GM12878 (cell line): Measurements from ENCODE around the gene ANGEL2. TPM values are rescaled to one million over a fixed set of nuclear protein-coding genes. Genes with fewer than 3 reads are reported as not detected.

ENCODE experiments used
- ATAC-seq: fragments of 200-7000 bp; cut with Tn5 transposase; 3 replicates; pipeline ENCODE4 v1.9.1; 2020; ENCODE audit warnings: mild to moderate bottlenecking, moderate library complexity
- BruUV-seq: library from RNA; stranded (reverse); fragments of 400-500 nt; replicated peaks from 2 replicates; lab custom pipeline; 2021; lab: Mats Ljungman, UMichigan
- CTCF ChIA-PET: fragments of 300-600 bp; sonication (Branson Sonifier 250); formaldehyde crosslinking; extraction: SDS; loops from one replicate; lab custom pipeline; 2021; ENCODE audit warnings: inconsistent platforms; lab: Yijun Ruan, JAX
- POLR2A ChIA-PET: fragments of 350-600 bp; formaldehyde crosslinking; extraction: SDS; loops from one replicate; lab custom pipeline; 2021; ENCODE audit warnings: inconsistent platforms; lab: Charles Lee
- RAD21 ChIA-PET: fragments of 300-600 bp; sonication (Branson Sonifier 250); formaldehyde crosslinking; loops from one replicate; lab custom pipeline; 2023; ENCODE audit warnings: antibody characterized with exemption; ENCODE audit not compliant: unreplicated experiment; lab: Charles Lee
- SMC1A ChIA-PET: fragments of 300-600 bp; sonication (Branson Sonifier 250); formaldehyde crosslinking; loops from one replicate; lab custom pipeline; 2023; ENCODE audit not compliant: unreplicated experiment, uncharacterized antibody; lab: Charles Lee
- DNase-seq: peaks from one replicate; pipeline ENCODE4 v3.0.0-alpha.2; 2011; ENCODE audit warnings: low read depth, low spot score
- FAIRE-seq: peaks from 3 replicates; lab custom pipeline; 2011; peaks lifted over from hg19 to GRCh38; lab: Jason Lieb, UNC
- H2AFZ ChIP-seq: 2 replicates; pipeline ENCODE4 v1.6.0; 2011; ENCODE audit warnings: low read depth, low read length, control low read depth; ENCODE audit not compliant: control insufficient read depth
- H3K27ac ChIP-seq: 2 replicates; pipeline ENCODE4 v1.5.1; 2011; ENCODE audit warnings: control low read depth; ENCODE audit not compliant: control insufficient read depth, insufficient read depth
- H3K27me3 ChIP-seq, 2 experiments: replicated peaks in 1 of 2; 2 replicates each; pipeline versions ENCODE4 v1.6.0 to v1.6.1; 2011; ENCODE audit warnings: low read length in 1 of 2; ENCODE audit not compliant: control insufficient read depth in 2 of 2, insufficient read depth in 2 of 2
- H3K36me3 ChIP-seq, 2 experiments: 2 replicates each; pipeline ENCODE4 v1.5.1; 2011; ENCODE audit warnings: low read length in 1 of 2; ENCODE audit not compliant: control insufficient read depth in 2 of 2, insufficient read depth in 2 of 2
- H3K4me1 ChIP-seq: 2 replicates; pipeline ENCODE4 v1.6.1; 2011; ENCODE audit warnings: mild to moderate bottlenecking, low read length, moderate library complexity, mixed read lengths; ENCODE audit not compliant: control insufficient read depth, insufficient read depth
- H3K4me2 ChIP-seq: 2 replicates; pipeline ENCODE4 v1.6.0; 2011; ENCODE audit warnings: control low read depth; ENCODE audit not compliant: control insufficient read depth, insufficient read depth
- H3K4me3 ChIP-seq: fragments of 200-600 bp; sonication (generic); 2 replicates; pipeline ENCODE4 v1.5.1; 2016
- H3K79me2 ChIP-seq: 2 replicates; pipeline ENCODE4 v1.6.0; 2011; ENCODE audit warnings: low read length; ENCODE audit not compliant: control insufficient read depth, insufficient read depth
- H3K9ac ChIP-seq: 2 replicates; pipeline ENCODE4 v1.8.0; 2011; ENCODE audit warnings: low read length, control low read depth, mixed read lengths; ENCODE audit not compliant: control insufficient read depth, insufficient read depth
- H3K9me3 ChIP-seq: replicated peaks from 3 replicates; pipeline ENCODE4 v1.5.1; 2011; ENCODE audit warnings: mild to moderate bottlenecking, low read length; ENCODE audit not compliant: control insufficient read depth, insufficient read depth
- H4K20me1 ChIP-seq: 2 replicates; pipeline ENCODE4 v1.6.0; 2011; ENCODE audit not compliant: control insufficient read depth, insufficient read depth
- EED ChIP-seq: sonication (generic); IDR thresholded peaks from 2 replicates; pipeline ENCODE4 v1.6.1; 2016; ENCODE audit warnings: antibody characterized with exemption, low read depth
- ESRRA ChIP-seq: IDR thresholded peaks from 2 replicates; pipeline ENCODE4 v1.6.1; 2012; ENCODE audit warnings: mild to moderate bottlenecking, low read length, improper control_type of control experiment
- IKZF1 ChIP-seq: fragments of 450-650 bp; conservative IDR thresholded peaks from 2 replicates; pipeline ENCODE4 v1.6.1; 2017; ENCODE audit warnings: antibody characterized with exemption, mild to moderate bottlenecking
- IKZF2 ChIP-seq, 2 experiments: fragments of 450-650 bp; IDR thresholded peaks; 2 replicates each; pipeline ENCODE4 v1.6.1; 2017; ENCODE audit warnings: mild to moderate bottlenecking in 2 of 2, moderate library complexity in 2 of 2
- IRF4 ChIP-seq: IDR thresholded peaks from 2 replicates; pipeline ENCODE4 v1.6.1; 2011; ENCODE audit warnings: low read depth, low read length
- JUNB ChIP-seq: IDR thresholded peaks from 2 replicates; pipeline ENCODE4 v1.6.1; 2016; ENCODE audit warnings: antibody characterized with exemption, mild to moderate bottlenecking
- MAX ChIP-seq: IDR thresholded peaks from 2 replicates; pipeline ENCODE4 v1.6.1; 2012; ENCODE audit warnings: low read depth, low read length, improper control_type of control experiment
- NKRF ChIP-seq: fragments of 450-650 bp; conservative IDR thresholded peaks from 2 replicates; pipeline ENCODE4 v1.6.1; 2017; ENCODE audit warnings: mild to moderate bottlenecking, moderate library complexity
- NR2C1 ChIP-seq: fragments of 450-650 bp; IDR thresholded peaks from 2 replicates; pipeline ENCODE4 v1.6.1; 2017; ENCODE audit warnings: antibody characterized with exemption, mild to moderate bottlenecking, moderate library complexity
- RELB ChIP-seq: fragments of 450-650 bp; IDR thresholded peaks from 2 replicates; pipeline ENCODE4 v1.6.1; 2017; ENCODE audit warnings: low read depth, mild to moderate bottlenecking, moderate library complexity
- SPI1 ChIP-seq: IDR thresholded peaks from 2 replicates; pipeline ENCODE4 v1.6.1; 2011; ENCODE audit warnings: low read depth, mild to moderate bottlenecking, low read length, moderate library complexity, borderline replicate concordance; ENCODE audit not compliant: insufficient read depth
- SRF ChIP-seq, 2 experiments: IDR thresholded peaks; 2 replicates each; pipeline ENCODE4 v1.6.1; 2011; ENCODE audit warnings: low read depth in 2 of 2, low read length in 2 of 2, mild to moderate bottlenecking in 1 of 2, moderate library complexity in 1 of 2
- TCF12 ChIP-seq: IDR thresholded peaks from 2 replicates; pipeline ENCODE4 v1.6.1; 2011; ENCODE audit warnings: low read depth, mild to moderate bottlenecking, low read length
- USF1 ChIP-seq: IDR thresholded peaks from 2 replicates; pipeline ENCODE4 v1.6.1; 2011; ENCODE audit warnings: borderline replicate concordance, low read depth, mild to moderate bottlenecking, moderate library complexity, mixed read lengths, low read length; ENCODE audit not compliant: insufficient read depth; ENCODE audit errors: extremely low read length
- WGBS: methylation state at CpG from one replicate; pipeline ENCODE4 v1.1.6; 2016; ENCODE audit warnings: low lambda C conversion rate; ENCODE audit not compliant: insufficient replicate concordance, insufficient coverage; ENCODE audit errors: missing lambda C conversion rate; 5-methylcytosine and 5-hydroxymethylcytosine counted together
- in situ Hi-C: fragments of 300-500 bp; cut with MboI; formaldehyde crosslinking; loops from 9 replicates; pipeline ENCODE4 v1.14.3; 2018; ENCODE audit warnings: mixed read lengths
- intact Hi-C: fragments of 100-400 bp; cut with micrococcal nuclease; formaldehyde crosslinking; loops from one replicate; pipeline ENCODE4 v1.14.2; 2022; ENCODE audit not compliant: unreplicated experiment
- polyA plus RNA-seq, 11 experiments: library from polyadenylated mRNA; depleted of rRNA in 4 of 11; unstranded in 6 of 11; stranded (reverse) in 5 of 11; fragments of >200 nt; fragmentation: Nextera tagmentation in 4 of 11; fragmentation: Illumina TruSeq in 1 of 11; extraction: Ambion mirVana in 4 of 11; extraction: Trizol in 1 of 11; gene quantifications; 1 replicate in 1 of 11; 2 replicates in 10 of 11; pipeline versions ENCODE4 v1.2.1 to v1.2.3, GENCODE V29; 2011 to 2016; ENCODE audit warnings: inconsistent platforms in 2 of 11, missing spikeins in 2 of 11, low read depth in 1 of 11
- total RNA-seq, 4 experiments: library from RNA; depleted of rRNA in 3 of 4; stranded (reverse); fragments of >200 nt in 3 of 4; fragmentation: Illumina TruSeq in 1 of 4; extraction: Trizol in 1 of 4; gene quantifications; 2 replicates each; pipeline versions ENCODE4 v1.2.1 to v1.2.3, GENCODE V29; 2013 to 2021

Gene ANGEL2
- total and polyA plus RNA-seq, 10 of the 15 experiments (the other 5 are each of a cell fraction or from before 2014, with no cell fraction given) = 6.3 to 53.9 (median 30.7) TPM

- no peak for TF ChIP-seq USF1
- TF ChIP-seq SRF (IDR thresholded peaks at IDR 0.05; ENCODE audit: low read depth in 2 of 2, low read length in 2 of 2) = peak in 1 of 2 experiments; percentile 56; a peak in 1 of 4 replicates
- no peak for TF ChIP-seq MAX
- no peak for TF ChIP-seq IRF4
Observed at GRCh38 chr1:212955098-212955497, 60.6 kb downstream of the ANGEL2 start (continued).

GRCh38 chr1:212954514-212954913 lies 61.2 kb downstream of the ANGEL2 start:
- Histone ChIP-seq H3K27me3 (no peaks in the 10 kb centered on the region), H3K9me3 (no peaks in the 10 kb centered on the region), H3K36me3 (peaks cover 0 to 5% of the 10 kb centered on the region in 2 experiments; a peak in 2 of 4 replicates), H3K4me3 (peak overlapping the region; percentile 95), H4K20me1 (no peaks in the 10 kb centered on the region), H3K9ac (peak overlapping the region; percentile 55; the same call in 1 of the 2 replicates), H3K27ac (peak overlapping the region; percentile 92), H3K79me2 (peaks cover 85% of the 10 kb centered on the region), H3K4me2 (peak overlapping the region; percentile 64), H2AFZ (no peak overlapping the region), H3K4me1 (peaks cover 63% of the 10 kb centered on the region)
- ATAC-seq = no peak
- ChIA-PET SMC1A (interaction anchor here (1.1 to 6.1 kb wide), 21 partner anchors 12 to 387 kb away, joined by 3 to 75 read pairs (median 8); no protein-coding TSS in a partner anchor), POLR2A (interaction anchor here (0.6 to 7.4 kb wide), 11 partner anchors 11 to 1278 kb away, joined by 3 to 55 read pairs (median 7); partner anchors contain the start of genes FLVCR1, NSL1 and TATDN3), RAD21 (interaction anchor here (0.8 to 3.6 kb wide), 11 partner anchors 10 to 140 kb away, joined by 3 to 17 read pairs (median 6); no protein-coding TSS in a partner anchor), CTCF (interaction anchor here (0.8 to 2.8 kb wide), 11 partner anchors 9 to 139 kb away, joined by 3 to 15 read pairs (median 4); no protein-coding TSS in a partner anchor)
- BruUV-seq = TSS peak; percentile 37
- WGBS = 48% methylated on average over 6 of the region's 6 CpGs
- TF ChIP-seq RELB = 0 out of 2 replicates have a peak, but pooled peaks have one; percentile 5
- TF ChIP-seq SPI1 = peak; percentile 37; the same call in 1 of the 2 replicates
- TF ChIP-seq IRF4 = peak; percentile 32; the same call in 1 of the 2 replicates
- TF ChIP-seq JUNB = peak; percentile 27; the same call in 1 of the 2 replicates
- no peak for TF ChIP-seq NR2C1
- peak; percentile 63 for TF ChIP-seq EED
- TF ChIP-seq IKZF1 = peak; percentile 17; the same call in 1 of the 2 replicates
- TF ChIP-seq NKRF = no peak
- TF ChIP-seq ESRRA = no peak
- peak; percentile 66 for TF ChIP-seq TCF12
- peak in 1 of 2 experiments; percentile 36; a peak in 1 of 4 replicates for TF ChIP-seq IKZF2 (IDR thresholded peaks at IDR 0.05)
- DNase-seq = no peak
- intact Hi-C loops (loop anchor here (2.0 to 5.0 kb wide), 5 partner anchors 24 to 342 kb away; no protein-coding TSS in a partner anchor), in situ Hi-C loops (no loop called here)
- FAIRE-seq = no peak
